ENCODE measurements around the gene RGPD5.
A peak's percentile ranks its signal among the peaks of the same experiment; 100 is the strongest.
"Not testable (repeated sequence)": the region's sequence is repeated elsewhere in the genome, so short reads cannot be mapped to it uniquely, and the experiment has no call there.

The RGPD5 gene

DNA sequence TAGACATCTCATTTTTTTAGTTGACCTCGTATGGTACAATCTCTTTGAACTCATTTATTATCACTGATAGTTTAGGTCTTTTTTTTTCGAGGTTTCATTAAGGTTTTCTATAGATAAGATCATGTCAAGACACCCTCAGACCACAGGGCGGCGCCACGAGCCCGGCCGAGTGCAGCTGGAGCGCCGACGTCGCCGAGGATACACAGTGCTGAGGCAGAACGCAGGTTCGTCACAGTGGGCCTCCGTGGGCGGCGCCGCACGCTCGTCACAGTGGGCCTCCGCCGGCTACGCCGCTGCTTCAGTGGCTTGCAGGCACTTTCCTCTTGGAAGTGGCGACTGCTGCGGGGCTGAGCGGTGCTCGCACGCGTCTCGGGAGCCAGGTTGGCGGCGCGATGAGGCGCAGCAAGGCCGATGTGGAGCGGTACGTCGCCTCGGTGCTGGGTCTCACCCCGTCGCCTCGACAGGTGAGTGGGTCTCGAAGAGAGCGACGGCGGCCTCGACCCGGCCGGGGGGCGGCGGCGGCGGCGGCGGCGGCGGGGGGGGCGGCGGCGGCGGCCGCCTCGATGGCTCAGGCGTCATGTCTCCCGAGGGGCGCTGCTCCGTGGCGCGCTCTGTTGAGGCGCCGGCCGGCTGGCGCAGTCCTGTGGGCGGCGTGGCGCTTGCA, at the start of gene RGPD5:
Gene RGPD5 (plus strand): TSS at position 232 of the 664 bp plus-strand sequence. CDS start 161 bp downstream, at position 393.
- not testable (repeated sequence) for H3K4me3 Mint-ChIP-seq; H3K9me3 Mint-ChIP-seq; H3K4me1 Mint-ChIP-seq; H3K27ac Mint-ChIP-seq; H3K27me3 Mint-ChIP-seq; H3K36me3 Mint-ChIP-seq (ENCODE audit: low read depth); DNase-seq
- peak; percentile 100 for ATAC-seq

DNA sequence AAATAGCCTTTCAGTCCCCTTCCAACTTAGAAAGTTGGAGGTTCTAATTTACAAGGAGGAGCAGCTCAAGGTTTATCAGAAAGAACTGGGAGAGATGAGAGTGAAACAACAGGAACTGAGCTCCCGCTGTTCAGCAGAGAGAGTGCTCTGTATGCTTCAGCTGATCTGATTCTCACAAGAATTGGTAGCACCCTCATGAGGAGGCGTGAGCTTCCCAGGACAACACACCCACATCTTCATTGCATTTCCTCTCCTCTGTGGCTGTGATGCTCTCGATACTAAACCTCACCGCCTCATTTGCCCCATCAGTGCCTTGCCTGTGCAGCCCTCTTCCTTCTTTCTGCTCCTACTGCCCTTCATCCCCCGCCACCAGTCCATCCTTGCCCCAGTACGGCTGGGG, 42.5 kb upstream of the RGPD5 start:
- H3K4me3 Mint-ChIP-seq; H3K36me3 Mint-ChIP-seq (ENCODE audit: low read depth); H3K27me3 Mint-ChIP-seq; H3K9me3 Mint-ChIP-seq; H3K4me1 Mint-ChIP-seq; ATAC-seq; H3K27ac Mint-ChIP-seq; DNase-seq: not testable (repeated sequence)

DNA sequence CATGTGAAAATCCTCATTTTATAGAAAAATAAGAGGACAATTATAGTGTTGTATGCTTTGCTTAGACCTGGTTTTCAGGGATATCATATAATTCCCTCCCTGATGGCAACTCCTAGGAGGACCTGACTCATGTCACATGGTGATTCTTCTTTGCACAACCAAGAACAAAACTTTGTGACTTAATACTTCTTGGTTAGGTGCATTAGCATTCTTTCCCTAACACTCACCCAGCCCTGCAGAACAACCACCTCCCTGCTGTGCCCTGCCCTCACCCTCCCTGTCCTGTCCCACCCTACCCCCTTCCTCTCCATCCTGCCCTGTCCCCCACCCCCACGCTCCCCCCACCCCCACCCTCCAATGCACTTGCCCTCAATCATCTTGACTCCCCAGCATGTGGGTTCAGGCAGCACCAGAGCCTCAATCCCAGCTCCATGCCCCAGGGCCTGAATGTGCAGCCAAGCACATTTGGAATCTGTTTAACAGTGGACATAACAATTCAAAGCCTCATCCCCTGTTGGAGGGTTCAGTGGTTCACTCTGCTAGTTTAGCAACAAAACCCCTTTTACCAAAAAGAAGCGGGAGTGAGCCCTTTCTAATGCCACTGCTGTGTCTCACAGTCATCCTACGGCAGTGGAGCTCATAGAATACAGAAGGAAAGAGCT, 36.8 kb upstream of the RGPD5 start:
- H3K27ac Mint-ChIP-seq; H3K9me3 Mint-ChIP-seq; DNase-seq; ATAC-seq; H3K4me3 Mint-ChIP-seq; H3K4me1 Mint-ChIP-seq; H3K27me3 Mint-ChIP-seq; H3K36me3 Mint-ChIP-seq (ENCODE audit: low read depth): not testable (repeated sequence)

DNA sequence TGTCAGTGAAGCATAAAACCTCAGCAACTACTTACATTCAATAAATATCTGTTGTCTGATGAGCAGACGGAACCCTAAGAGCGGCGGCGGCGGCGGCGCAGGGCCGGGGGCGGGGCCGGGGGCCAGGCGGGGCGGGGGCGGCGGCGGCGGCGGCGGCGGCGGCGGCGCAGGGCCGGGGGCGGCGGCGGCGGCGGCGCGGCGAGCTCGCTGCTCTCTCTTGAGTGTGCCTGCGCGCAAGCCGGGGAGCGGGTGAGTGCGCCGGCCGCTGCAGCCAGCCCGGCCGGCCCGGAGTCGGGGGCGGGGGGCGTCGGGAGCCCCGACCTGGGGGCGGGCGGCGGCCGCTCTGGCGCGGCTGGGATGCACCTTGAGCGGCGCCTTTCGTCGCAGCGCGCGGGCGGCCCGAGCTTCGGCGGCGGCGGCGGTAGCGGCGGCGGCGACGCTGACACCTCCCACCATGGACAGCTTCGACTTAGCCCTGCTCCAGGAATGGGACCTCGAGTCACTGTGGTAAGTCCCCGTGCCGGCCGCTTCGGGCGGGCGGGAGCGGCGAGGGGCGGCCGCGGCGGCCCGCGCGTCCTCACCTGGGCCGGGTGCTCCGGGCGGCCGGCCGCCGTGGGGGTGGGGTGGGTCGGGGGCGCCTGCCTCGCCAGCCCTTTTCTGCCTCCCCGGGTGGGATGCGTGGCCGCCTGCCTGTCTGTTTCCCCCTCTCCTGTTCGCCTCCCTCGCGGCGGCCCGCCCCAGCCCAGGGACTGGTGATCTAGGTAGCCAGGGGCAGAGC, 33.7 kb upstream of the RGPD5 start:
- not testable (repeated sequence) for H3K27ac Mint-ChIP-seq; H3K36me3 Mint-ChIP-seq (ENCODE audit: low read depth); H3K9me3 Mint-ChIP-seq; H3K4me3 Mint-ChIP-seq; H3K4me1 Mint-ChIP-seq; DNase-seq; H3K27me3 Mint-ChIP-seq
- ATAC-seq, result peak; percentile 53

DNA sequence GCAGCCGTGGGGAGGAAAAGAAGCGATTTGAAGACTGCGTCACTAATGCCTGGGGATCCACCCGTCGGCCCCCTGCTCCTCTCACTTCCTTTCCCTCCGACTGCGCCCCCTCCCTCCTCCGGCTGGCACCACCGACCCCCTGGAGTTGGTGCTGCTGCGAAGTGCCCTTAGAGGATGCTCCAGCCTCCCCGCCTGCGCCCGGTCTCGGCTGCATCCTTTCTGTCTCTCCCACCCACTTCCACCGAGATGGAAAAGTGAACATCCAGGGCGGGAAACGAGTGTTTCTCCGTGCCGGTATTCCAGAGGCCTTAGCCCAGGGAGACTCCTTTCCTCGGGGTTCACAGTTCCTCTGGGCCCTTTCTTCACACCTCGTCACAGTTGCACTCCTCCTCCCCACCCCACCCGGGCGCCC, 33.1 kb upstream of the RGPD5 start:
- not testable (repeated sequence) for H3K36me3 Mint-ChIP-seq (ENCODE audit: low read depth); DNase-seq; H3K9me3 Mint-ChIP-seq; H3K4me3 Mint-ChIP-seq; H3K27ac Mint-ChIP-seq; H3K4me1 Mint-ChIP-seq; ATAC-seq; H3K27me3 Mint-ChIP-seq

DNA sequence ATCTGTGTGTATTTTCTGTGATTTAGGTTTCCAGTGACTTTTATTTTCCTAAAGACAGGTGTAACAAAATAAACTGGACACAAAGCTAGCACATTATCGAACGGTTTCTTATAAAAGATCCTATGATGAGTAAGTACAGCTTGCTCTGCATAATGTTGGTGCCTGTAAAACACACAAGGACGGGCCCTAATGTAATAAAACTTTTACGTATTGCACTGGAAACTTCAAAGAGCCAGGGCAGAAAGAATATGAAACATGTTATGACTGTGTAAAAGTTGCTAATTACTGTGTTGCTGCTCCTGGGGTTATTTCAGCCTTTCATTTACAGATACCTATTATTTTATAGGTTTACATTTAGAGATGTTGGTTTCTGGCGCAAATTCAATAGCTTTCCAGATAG, 32.1 kb upstream of the RGPD5 start:
- H3K36me3 Mint-ChIP-seq (ENCODE audit: low read depth); H3K27me3 Mint-ChIP-seq; H3K4me1 Mint-ChIP-seq; H3K27ac Mint-ChIP-seq; ATAC-seq; H3K4me3 Mint-ChIP-seq; H3K9me3 Mint-ChIP-seq; DNase-seq: not testable (repeated sequence)

DNA sequence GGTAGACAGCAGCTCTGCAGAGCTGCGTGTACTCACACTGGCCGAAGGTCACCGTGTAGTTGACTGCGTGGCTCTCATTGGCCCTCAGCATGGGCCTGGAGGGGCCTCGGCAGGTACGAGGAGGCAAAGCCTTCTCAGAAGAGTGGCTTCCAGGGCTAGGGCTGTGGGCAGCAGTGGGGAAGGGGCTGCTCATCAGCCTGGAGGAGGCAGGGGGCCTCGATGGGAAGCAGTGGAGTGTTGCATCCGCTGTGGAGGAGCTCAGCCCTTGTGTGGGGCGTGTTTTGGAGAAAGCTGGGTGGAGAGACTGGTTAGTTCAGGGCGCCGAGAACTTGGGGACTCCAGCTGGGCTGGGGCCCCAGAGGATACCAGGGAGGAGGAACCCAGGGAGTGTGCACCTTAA, 28.0 kb upstream of the RGPD5 start:
- not testable (repeated sequence) for H3K27me3 Mint-ChIP-seq; H3K4me1 Mint-ChIP-seq; DNase-seq; H3K9me3 Mint-ChIP-seq; H3K36me3 Mint-ChIP-seq (ENCODE audit: low read depth); H3K4me3 Mint-ChIP-seq; H3K27ac Mint-ChIP-seq; ATAC-seq

DNA sequence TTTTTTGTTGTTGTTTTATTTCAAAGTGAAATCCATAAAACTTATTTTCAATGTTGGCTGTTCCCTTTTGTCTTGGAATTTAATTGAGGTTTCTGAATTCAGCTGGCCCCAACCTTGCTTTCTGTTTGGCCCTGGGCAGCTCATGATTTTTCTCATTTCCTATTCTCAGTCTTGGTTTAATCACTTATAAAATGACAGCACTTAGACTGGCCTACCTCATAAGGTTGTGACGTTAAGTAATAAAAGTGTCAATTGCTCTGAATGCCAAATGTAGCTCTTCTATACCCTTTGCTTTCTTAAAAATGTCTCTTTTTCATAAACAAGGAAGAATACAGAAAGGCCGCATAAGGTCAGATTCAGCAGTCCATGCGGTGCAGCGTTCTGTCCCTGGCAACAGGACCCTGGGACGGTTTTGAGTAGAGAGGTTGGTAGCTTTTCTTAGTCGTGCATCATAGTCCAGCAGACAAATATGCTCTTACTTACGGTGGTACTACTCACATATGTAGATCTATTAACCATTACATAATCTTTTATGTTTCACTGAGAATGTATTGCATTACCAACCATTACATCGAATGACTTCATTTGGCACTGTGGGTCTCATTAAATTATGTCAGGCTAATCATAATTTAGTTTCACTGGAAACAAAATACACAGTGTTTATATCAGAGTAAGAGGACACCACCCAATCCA, 27.1 kb upstream of the RGPD5 start:
- H3K27ac Mint-ChIP-seq; H3K4me3 Mint-ChIP-seq; H3K4me1 Mint-ChIP-seq; H3K9me3 Mint-ChIP-seq; DNase-seq; H3K36me3 Mint-ChIP-seq (ENCODE audit: low read depth); ATAC-seq; H3K27me3 Mint-ChIP-seq: not testable (repeated sequence)

DNA sequence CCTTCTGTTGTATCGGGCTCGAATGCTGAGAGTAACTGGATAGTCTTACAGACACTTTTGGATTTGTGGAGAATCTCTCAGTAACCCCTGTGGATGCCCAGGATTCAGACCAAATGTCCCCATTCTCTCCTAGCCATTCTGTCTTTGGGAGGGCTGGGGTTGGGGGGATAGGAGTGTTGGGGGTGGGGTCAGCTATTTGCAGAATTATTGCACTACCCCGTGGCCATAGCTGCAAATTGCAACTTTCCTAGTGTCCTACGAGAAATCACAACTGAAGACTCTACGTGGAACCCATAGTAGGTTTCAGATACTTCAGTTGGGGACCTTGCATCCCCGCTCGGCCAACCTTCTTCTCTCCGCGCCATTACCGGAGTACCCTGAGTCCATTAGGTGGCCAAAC, 25.2 kb upstream of the RGPD5 start:
- H3K4me3 Mint-ChIP-seq; H3K27ac Mint-ChIP-seq; H3K36me3 Mint-ChIP-seq (ENCODE audit: low read depth); DNase-seq; H3K4me1 Mint-ChIP-seq; H3K9me3 Mint-ChIP-seq; ATAC-seq; H3K27me3 Mint-ChIP-seq: not testable (repeated sequence)

DNA sequence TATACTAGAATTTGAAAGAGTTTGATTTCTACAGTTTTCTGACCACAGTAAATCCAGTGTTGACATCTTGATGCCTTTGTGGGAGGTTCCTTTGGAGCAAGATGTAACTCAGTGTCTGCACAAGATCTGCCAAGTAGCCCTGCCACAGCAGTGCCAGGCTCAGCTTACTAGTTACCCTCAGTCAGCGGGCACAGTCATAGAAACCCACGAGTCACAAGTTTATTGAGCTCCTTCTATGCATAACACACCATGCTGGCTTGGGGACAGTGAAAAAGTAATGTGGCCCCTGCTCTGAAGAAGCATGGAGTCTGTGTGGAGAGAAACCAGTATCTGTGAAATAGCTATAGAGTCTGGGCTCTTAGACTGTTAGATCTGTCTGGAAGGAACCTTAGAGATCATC, 15.0 kb upstream of the RGPD5 start:
- not testable (repeated sequence) for H3K4me1 Mint-ChIP-seq; H3K36me3 Mint-ChIP-seq (ENCODE audit: low read depth); H3K27ac Mint-ChIP-seq; H3K27me3 Mint-ChIP-seq; ATAC-seq; DNase-seq; H3K9me3 Mint-ChIP-seq; H3K4me3 Mint-ChIP-seq

DNA sequence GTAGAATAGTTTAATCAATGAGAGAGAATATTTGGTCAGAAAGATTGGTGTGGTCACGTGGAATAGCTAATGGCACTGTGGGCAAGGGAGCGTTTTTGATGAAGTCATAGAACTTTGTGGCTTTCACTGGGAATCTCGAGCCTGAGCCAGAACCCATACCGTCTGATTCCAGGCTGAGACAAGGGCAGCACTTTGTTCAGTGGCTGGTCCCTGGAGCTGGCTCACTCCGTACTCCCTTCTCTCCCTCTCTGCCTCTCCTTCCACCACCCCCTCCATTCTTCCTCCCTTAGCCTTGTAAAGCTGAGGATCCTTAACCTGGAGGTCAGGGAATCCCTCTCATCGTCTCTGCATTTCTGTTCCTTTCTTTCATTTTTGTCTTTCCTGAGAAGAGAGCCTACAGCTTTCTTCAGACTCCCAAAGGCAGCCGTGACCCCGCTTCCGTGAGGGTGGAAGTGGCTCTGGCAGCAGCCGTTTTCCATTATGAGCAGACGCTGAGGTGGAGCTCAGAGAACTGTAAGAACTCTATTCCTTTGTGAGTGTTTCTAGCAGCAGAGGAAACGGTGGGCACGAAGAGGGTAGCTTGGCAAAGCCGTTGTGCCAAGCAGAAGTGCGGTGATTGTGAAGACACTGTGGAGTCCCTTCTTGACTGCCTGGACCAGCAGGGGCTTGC, 12.8 kb upstream of the RGPD5 start:
- not testable (repeated sequence) for H3K27me3 Mint-ChIP-seq; H3K27ac Mint-ChIP-seq; H3K4me1 Mint-ChIP-seq; H3K4me3 Mint-ChIP-seq; H3K36me3 Mint-ChIP-seq (ENCODE audit: low read depth); ATAC-seq; H3K9me3 Mint-ChIP-seq; DNase-seq

DNA sequence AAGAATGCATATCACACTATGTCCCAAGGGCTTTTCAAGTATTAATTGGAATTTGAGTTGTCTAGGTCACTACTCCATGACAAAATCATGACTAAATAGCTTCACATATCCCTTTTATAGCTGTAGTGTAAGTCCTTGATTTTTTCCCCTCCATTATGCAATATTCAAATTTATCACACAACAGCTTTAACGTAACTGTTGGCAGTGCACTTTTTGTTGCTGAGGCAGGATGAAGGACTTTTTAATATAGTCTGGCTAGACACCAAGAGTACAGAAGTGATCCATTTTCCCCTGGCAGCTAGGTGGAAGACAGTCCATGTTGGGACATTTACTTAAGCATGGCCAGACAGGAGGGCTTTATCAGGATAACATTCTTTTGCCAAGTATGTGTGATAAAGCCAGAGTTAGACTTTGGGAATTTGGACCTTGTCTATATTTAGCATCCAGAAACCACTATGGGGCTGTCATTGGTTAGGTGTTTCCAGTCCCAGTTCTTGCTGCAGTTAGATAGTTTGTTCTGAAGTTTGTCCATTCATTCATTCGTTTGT, 11.6 kb upstream of the RGPD5 start:
- H3K27me3 Mint-ChIP-seq; H3K4me1 Mint-ChIP-seq; H3K36me3 Mint-ChIP-seq (ENCODE audit: low read depth); H3K4me3 Mint-ChIP-seq; DNase-seq; H3K27ac Mint-ChIP-seq; ATAC-seq; H3K9me3 Mint-ChIP-seq: not testable (repeated sequence)

DNA sequence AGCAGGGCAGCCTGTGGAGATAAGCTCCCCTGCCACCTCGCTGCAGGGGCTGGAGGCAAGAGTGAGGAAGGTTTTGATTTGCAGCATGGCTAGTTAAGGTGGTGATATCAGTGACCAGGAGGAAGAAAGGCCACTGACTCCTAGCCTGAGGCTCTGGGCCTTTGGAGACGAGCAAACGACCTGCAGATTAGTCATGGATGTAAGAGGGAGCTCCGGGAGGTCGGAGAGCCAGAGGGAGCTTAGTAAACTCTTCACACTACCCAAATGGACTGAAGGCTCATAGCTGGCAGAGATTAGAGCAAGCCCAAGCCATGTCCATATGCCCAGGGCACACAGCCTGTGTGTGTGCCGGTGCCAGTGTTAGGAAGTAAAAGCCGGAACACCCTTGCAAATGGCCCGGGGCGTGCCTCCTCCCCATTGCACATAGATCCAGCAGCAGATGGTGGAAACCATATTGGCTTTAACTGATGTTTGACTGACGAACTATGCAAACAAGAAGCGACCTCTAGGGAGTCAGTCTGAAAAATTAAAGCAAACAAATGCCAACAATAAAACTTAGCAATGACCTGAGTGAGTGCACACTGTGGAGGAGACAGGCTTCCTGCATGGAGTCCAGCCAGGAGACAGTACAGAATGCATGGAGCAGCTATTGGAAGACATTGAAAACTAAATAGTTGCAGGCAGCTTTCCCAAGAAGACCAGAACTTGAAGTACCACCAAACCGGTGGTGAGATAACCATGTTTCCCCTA, 2.4 kb upstream of the RGPD5 start:
- H3K4me1 Mint-ChIP-seq; H3K27ac Mint-ChIP-seq; DNase-seq; H3K27me3 Mint-ChIP-seq; ATAC-seq; H3K4me3 Mint-ChIP-seq; H3K9me3 Mint-ChIP-seq; H3K36me3 Mint-ChIP-seq (ENCODE audit: low read depth): not testable (repeated sequence)

Data from activated naive CD8-positive, alpha-beta T cell treated with anti-CD3 and anti-CD28 coated beads, Interleukin-2, amount 50 U/mL, for 24 hours (primary cell).